ENCODE results near the gene MRO.

- TF ChIP-seq CTCF (IDR thresholded peaks at IDR 0.05 in 2 of 3, conservative IDR thresholded peaks at IDR 0.05 in 1 of 3; ENCODE audit: borderline replicate concordance in 1 of 3, insufficient read depth in 1 of 3, low read depth in 2 of 3, low read length in 2 of 3) = no peak
- no peak for TF ChIP-seq EZH2 (IDR thresholded peaks at IDR 0.05)
- no peak for TF ChIP-seq POLR2AphosphoS5 (IDR thresholded peaks at IDR 0.05; ENCODE audit: low read depth, low read length)
- TF ChIP-seq FOSL1 (IDR thresholded peaks at IDR 0.05; ENCODE audit: low read depth) = no peak
- no peak for TF ChIP-seq ZNF274 (IDR thresholded peaks at IDR 0.05; ENCODE audit: low read depth, low read length)
- TF ChIP-seq ZFX (IDR thresholded peaks at IDR 0.05) = no peak
- TF ChIP-seq ZBTB33 (IDR thresholded peaks at IDR 0.05; ENCODE audit: extremely low read depth, insufficient replicate concordance, low read length) = no peak
- TF ChIP-seq SRF (IDR thresholded peaks at IDR 0.05; ENCODE audit: low read depth) = no peak
Measured at GRCh38 chr18:50803592-50803991, 16.2 kb downstream of the MRO start.

All from HCT116 (cell line).